ENCODE measurements around the gene SUPT5H.

The SUPT5H gene

GRCh38 chr19:39469036-39469435 lies 23.7 kb downstream of the SUPT5H start:
- no peak for DNase-seq
- Histone ChIP-seq H3K36me3 (peaks cover 91% of the 10 kb centered on the region), H3K27me3 (no peaks in the 10 kb centered on the region), H3K9me3 (no peaks in the 10 kb centered on the region), H3K4me1 (no peaks in the 10 kb centered on the region), H3K4me3 (ENCODE audit: low read depth, low read length) (no peak overlapping the region)
- TF ChIP-seq CTCF (IDR thresholded peaks at IDR 0.05; ENCODE audit: low read depth, low read length), result no peak

DNA sequence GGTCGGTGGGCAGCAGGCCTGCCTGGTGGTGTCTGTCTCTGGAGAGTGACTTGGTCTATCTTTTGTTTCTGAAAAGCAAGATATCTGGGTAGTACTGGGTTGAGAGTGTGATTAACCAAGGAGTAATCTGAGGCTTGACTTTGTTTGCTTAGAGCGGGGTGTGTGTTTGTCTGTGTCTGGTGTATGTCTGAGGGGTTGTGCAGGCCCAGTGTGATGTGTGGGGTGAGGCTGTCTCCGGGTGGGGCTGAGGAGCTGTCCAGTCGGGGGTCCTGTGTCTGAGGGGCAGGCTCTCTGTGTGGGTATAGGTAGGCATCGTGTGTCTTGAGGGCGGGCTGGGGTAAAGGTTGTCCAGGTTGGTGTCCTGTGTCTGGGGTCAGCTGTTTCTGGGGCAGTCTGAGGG lies 24.2 kb downstream of the SUPT5H start:
- no peaks in the 10 kb centered on the region for H3K9me3 ChIP-seq
- H3K27me3 ChIP-seq, result no peaks in the 10 kb centered on the region
- no peak overlapping the region for H3K4me3 ChIP-seq (ENCODE audit: low read depth, low read length)
- H3K4me1 ChIP-seq, result no peaks in the 10 kb centered on the region
- no peak for DNase-seq
- H3K36me3 ChIP-seq, result peaks cover 91% of the 10 kb centered on the region
- TF ChIP-seq CTCF (IDR thresholded peaks at IDR 0.05; ENCODE audit: low read depth, low read length), result no peak

- H3K27me3 ChIP-seq, result no peaks in the 10 kb centered on the region
- TF ChIP-seq CTCF (IDR thresholded peaks at IDR 0.05; ENCODE audit: low read depth, low read length), result no peak
- H3K36me3 ChIP-seq, result peaks cover 89% of the 10 kb centered on the region
- H3K9me3 ChIP-seq, result no peaks in the 10 kb centered on the region
- H3K4me1 ChIP-seq, result no peaks in the 10 kb centered on the region
- no peak for DNase-seq
- no peak overlapping the region for H3K4me3 ChIP-seq (ENCODE audit: low read depth, low read length)
These were observed 25.4 kb downstream of the SUPT5H start for GRCh38 chr19:39470724-39471339.

- H3K36me3 ChIP-seq, result peaks cover 85% of the 10 kb centered on the region
- TF ChIP-seq CTCF (IDR thresholded peaks at IDR 0.05; ENCODE audit: low read depth, low read length), result no peak
- H3K4me3 ChIP-seq (ENCODE audit: low read depth, low read length), result no peak overlapping the region
- H3K4me1 ChIP-seq, result no peaks in the 10 kb centered on the region
- DNase-seq, result no peak
- no peaks in the 10 kb centered on the region for H3K27me3 ChIP-seq
- H3K9me3 ChIP-seq, result no peaks in the 10 kb centered on the region
These were observed 26.6 kb downstream of the SUPT5H start for GRCh38 chr19:39471756-39472536.

GRCh38 chr19:39472746-39473442 lies 27.5 kb downstream of the SUPT5H start:
- TF ChIP-seq CTCF (IDR thresholded peaks at IDR 0.05; ENCODE audit: low read depth, low read length), result no peak
- DNase-seq, result no peak
- H3K36me3 ChIP-seq, result peaks cover 81% of the 10 kb centered on the region
- no peaks in the 10 kb centered on the region for H3K9me3 ChIP-seq
- H3K4me1 ChIP-seq, result no peaks in the 10 kb centered on the region
- H3K4me3 ChIP-seq (ENCODE audit: low read depth, low read length), result no peak overlapping the region
- H3K27me3 ChIP-seq, result no peaks in the 10 kb centered on the region

Measured in BE2C (cell line).